ENCODE data around the gene AK2.

Gene AK2

GRCh38 chr1:33009561-33009960, 27.1 kb downstream of the AK2 start:
- no peak overlapping the region for H3K4me3 ChIP-seq (replicated peaks; ENCODE audit: insufficient read depth, low read length)
- DNase-seq (ENCODE audit: low read depth in 1 of 2, low spot score in 1 of 2): no peak
- no peak for TF ChIP-seq POLR2AphosphoS5 (IDR thresholded peaks at IDR 0.05; ENCODE audit: low read depth)
- TF ChIP-seq SPI1 (IDR thresholded peaks at IDR 0.05; ENCODE audit: borderline replicate concordance, low read depth): no peak
- TF ChIP-seq CTCF (IDR thresholded peaks at IDR 0.05; ENCODE audit: insufficient read depth, low read length): no peak
- no peak for TF ChIP-seq GABPA (IDR thresholded peaks at IDR 0.05; ENCODE audit: low read depth)
- TF ChIP-seq REST (IDR thresholded peaks at IDR 0.05; ENCODE audit: insufficient replicate concordance, low read depth): no peak
- no peak overlapping the region for H3K27ac ChIP-seq (replicated peaks)
- no peaks in the 10 kb centered on the region for H3K27me3 ChIP-seq (ENCODE audit: insufficient read depth, poor library complexity, severe bottlenecking)

GRCh38 chr1:33008051-33008914, 28.4 kb downstream of the AK2 start:
- peak in 1 of 2 experiments; percentile 50 for DNase-seq (ENCODE audit: low read depth in 1 of 2, low spot score in 1 of 2)
- TF ChIP-seq REST (IDR thresholded peaks at IDR 0.05; ENCODE audit: insufficient replicate concordance, low read depth) (no peak), SPI1 (IDR thresholded peaks at IDR 0.05; ENCODE audit: borderline replicate concordance, low read depth) (no peak), CTCF (IDR thresholded peaks at IDR 0.05; ENCODE audit: insufficient read depth, low read length) (no peak), POLR2AphosphoS5 (IDR thresholded peaks at IDR 0.05; ENCODE audit: low read depth) (no peak), GABPA (IDR thresholded peaks at IDR 0.05; ENCODE audit: low read depth) (no peak)
- no peak overlapping the region for H3K27ac ChIP-seq (replicated peaks)
- H3K4me3 ChIP-seq (replicated peaks; ENCODE audit: insufficient read depth, low read length): no peak overlapping the region
- no peaks in the 10 kb centered on the region for H3K27me3 ChIP-seq (ENCODE audit: insufficient read depth, poor library complexity, severe bottlenecking)

GRCh38 chr1:33007190-33008050, 29.3 kb downstream of the AK2 start:
- no peak overlapping the region for H3K27ac ChIP-seq (replicated peaks)
- H3K4me3 ChIP-seq (replicated peaks; ENCODE audit: insufficient read depth, low read length): no peak overlapping the region
- TF ChIP-seq REST (IDR thresholded peaks at IDR 0.05; ENCODE audit: insufficient replicate concordance, low read depth) (no peak), POLR2AphosphoS5 (IDR thresholded peaks at IDR 0.05; ENCODE audit: low read depth) (no peak), GABPA (IDR thresholded peaks at IDR 0.05; ENCODE audit: low read depth) (no peak), SPI1 (IDR thresholded peaks at IDR 0.05; ENCODE audit: borderline replicate concordance, low read depth) (no peak), CTCF (IDR thresholded peaks at IDR 0.05; ENCODE audit: insufficient read depth, low read length) (no peak)
- DNase-seq (ENCODE audit: low read depth in 1 of 2, low spot score in 1 of 2): no peak
- no peaks in the 10 kb centered on the region for H3K27me3 ChIP-seq (ENCODE audit: insufficient read depth, poor library complexity, severe bottlenecking)

Measured in HL-60 (cell line).